Erythroblast (primary cell): ENCODE results near the gene ADAMTS2.

Experiments
- GATA1 ChIP-seq: IDR thresholded peaks from 2 replicates; pipeline ENCODE4 v1.6.1; 2011; ENCODE audit warnings: low read depth, mild to moderate bottlenecking, control low read depth, low read length, moderate library complexity
- POLR2A ChIP-seq: IDR thresholded peaks from 2 replicates; pipeline ENCODE4 v1.6.1; 2011; ENCODE audit warnings: mild to moderate bottlenecking, low read length

DNA sequence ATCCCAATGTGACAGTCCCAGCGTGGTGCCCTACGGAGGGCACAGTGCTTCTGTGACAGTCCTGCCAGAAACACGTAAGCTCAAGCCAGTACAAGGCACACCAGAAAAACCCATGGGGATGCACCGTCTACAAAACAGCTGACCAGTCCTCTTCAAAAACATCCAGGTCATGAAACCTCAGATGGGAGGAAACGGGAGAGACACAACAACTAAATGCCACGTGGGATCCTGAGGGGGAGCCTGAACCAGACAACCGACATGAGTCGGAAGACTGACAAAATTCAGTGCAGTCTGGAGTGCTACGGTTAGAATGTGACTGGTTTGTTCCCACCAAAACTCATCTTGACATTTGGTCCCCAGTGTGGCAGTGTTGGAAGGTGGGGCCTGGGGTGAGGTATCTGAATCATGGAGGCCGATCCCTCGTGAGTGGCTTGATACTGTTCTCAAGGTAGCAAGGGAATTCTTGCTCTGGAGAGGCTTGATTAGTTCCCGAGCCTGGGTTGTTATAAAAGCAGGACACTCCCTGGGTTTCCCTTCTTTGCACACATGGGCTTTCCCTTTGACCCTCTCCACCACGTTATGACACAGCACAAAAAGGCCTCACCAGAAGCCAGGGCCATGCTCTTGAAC is 55.4 kb downstream of the ADAMTS2 start:
- no peak for TF ChIP-seq POLR2A
- no peak for TF ChIP-seq GATA1
